Activated CD8-positive, alpha-beta memory T cell treated with anti-CD3 and anti-CD28 coated beads for 1 hour (primary cell): ENCODE measurements around the gene PSME2.

Experiments
- DNase-seq, 2 donors: peaks; one replicate each; pipeline ENCODE4 v3.0.0-alpha.2; 2020; ENCODE audit warnings: low read depth in 1 of 2; ENCODE audit errors: extremely low read depth in 1 of 2

The PSME2 gene

DNA sequence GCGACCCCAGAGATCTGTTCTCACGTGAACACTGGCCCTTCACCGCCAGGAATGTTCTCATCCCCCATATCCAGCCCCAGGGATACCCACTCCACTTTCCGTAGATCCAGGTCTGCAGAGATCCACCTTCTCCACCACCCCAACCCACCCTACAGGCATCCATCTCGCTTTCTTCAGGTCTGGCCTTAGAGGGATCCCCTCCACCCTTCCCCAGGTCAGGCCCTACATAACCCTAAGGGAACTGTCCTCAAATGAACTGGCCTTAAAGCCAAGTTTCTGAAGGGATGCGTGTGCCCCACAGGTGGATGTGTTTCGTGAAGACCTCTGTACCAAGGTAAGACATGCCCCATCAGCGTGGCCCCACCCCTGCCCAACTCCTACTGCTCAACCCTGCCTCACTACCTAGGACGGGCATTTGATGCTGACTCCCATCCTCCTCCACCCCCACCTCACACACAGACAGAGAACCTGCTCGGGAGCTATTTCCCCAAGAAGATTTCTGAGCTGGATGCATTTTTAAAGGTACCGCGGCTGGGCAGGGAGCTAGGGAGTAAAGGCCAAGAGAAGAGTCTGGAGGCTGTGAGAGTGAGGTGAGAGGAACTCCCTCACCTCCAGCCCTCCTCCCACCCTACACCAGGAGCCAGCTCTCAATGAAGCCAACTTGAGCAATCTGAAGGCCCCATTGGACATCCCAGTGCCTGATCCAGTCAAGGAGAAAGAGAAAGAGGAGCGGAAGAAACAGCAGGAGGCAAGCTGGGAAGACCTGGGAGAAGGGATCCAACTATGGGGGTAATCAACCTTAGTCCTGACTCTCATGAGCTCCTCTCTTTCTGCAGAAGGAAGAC lies 9.5 kb downstream of the PSME2 start:
- DNase-seq, result no peak

DNA sequence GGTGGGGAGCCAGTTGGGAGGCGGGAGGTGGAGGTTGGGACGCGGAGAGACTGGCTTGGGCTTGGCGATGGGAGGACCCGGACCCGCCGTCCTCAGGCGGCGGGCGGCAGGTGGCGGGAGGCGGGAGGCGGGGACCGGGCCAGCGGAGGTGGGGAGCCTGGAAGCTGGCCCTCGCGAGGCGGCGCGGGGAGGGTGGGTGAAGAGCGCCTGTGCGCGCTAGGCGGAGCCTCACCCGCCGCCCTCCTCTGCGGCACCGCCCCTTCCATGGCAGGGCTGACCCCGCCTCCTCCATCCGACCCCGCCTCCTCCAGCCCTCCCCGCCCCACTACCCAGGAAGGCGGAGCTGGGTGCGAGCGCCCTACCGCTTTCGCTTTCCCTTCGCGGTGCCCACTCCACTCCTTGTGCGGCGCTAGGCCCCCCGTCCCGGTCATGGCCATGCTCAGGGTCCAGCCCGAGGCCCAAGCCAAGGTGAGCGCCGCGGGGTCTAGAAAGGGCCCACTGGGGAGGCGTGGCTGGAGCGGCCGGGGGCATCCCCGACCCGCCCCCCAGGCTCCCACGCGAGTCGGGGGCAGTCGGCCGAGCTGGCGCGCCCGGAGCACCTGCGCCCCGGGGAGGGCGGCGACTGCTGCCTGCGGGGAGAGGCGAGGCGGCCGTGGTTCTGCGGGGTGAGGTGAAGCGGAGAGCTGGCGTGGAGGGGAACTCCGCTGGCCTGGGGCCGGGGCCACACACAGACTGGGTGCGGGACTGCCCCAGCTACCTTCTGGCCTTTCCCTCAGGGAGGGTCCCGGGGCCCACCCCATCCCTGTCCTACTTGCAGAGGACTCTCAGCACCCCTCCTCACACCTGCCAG lies 10.4 kb downstream of the PSME2 start, which contains the start of gene PSME1:
TSS of gene PSME1 (plus strand) at position 361 of the 850 bp plus-strand sequence. CDS start at position 430, 69 bp downstream.
- DNase-seq, result peak; percentile 79 to 89

DNA sequence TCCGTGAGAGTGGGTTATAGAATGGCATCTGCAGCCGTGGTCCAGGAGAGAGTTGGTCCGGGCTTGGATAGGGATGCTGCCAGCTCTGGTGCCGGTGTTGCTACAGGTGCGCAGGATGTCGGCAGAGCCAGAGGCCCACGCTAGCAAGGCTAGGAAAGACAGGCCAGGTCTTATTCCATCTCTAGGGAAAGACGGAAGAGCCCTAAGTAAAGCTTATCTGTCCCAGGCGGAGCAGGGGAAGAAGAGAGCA lies 10.9 kb downstream of the PSME2 start:
- DNase-seq, result no peak

DNA sequence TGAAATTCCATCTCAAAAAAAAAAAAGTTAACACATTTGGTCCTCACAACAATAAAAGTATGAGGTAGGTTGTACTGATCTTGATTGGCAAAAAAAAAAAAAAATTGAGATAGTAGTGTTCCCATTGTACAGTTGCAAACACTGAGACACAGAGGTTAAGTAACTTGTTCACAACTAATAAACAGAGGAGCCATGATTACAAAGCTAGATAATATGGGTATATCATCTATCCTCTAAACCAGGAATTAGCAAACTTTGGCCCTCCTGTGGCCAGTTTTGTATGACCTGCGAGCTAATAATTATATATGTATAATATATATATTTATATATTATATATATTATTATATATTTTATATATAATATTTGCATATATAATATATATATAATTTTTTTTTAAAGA lies 12.7 kb downstream of the PSME2 start:
- no peak for DNase-seq

DNA sequence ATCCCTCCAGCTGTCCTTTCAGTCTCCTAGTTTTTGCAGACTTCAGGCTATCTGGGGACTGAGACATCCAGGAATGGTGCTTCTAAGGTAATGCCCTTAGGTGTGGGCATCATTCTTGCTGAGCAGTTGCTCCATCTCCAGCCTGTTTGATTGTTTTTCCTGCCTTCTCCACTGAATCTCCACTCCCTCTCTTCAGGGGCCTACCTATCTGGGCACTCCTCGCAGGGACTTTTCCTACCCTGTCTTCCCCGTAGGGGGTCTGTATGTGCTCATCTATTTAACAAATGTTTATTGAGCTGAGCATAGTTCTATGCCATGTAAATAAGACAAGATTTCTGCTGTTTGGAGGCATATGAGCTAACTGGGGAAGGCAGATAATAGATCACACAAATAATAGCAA lies 13.4 kb downstream of the PSME2 start:
- no peak for DNase-seq

DNA sequence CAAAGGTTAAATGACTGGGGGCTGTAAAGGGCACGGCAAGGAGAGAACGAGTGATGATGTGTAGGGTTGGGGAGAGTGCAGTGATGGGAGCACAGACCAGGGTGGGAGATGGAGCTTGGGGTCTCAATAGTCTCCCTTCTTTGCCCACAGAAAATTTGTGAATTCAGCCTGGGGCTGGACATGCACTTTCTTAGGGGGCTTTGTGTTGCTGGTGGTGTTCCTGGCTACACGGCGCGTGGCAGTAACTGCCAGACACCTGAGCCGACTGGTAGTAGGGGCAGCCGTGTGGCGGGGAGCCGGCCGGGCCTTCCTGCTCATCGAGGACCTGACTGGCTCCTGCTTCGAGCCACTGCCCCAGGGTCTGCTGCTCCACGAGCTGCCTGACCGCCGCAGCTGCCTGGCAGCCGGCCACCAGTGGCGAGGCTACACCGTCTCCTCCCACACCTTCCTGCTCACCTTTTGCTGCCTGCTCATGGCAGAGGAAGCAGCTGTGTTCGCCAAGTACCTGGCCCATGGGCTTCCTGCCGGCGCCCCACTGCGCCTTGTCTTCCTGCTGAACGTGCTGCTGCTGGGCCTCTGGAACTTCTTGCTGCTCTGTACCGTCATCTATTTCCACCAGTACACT lies 14.2 kb downstream of the PSME2 start:
- DNase-seq, result no peak

DNA sequence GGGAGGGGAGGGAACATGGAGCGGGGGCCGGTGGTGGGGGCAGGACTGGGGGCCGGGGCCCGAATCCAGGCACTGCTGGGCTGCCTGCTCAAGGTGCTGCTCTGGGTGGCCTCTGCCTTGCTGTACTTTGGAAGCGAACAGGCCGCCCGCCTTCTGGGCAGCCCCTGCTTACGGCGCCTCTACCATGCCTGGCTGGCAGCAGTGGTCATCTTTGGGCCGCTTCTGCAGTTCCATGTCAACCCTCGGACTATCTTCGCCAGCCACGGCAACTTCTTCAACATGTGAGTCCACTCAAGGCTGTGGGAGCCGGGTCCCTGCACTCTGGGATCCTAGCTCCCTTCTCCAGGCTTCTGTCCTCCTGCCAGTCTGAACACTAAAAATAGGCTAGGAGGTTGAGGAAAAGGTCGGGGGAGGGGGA lies 14.9 kb downstream of the PSME2 start:
- no peak for DNase-seq

DNA sequence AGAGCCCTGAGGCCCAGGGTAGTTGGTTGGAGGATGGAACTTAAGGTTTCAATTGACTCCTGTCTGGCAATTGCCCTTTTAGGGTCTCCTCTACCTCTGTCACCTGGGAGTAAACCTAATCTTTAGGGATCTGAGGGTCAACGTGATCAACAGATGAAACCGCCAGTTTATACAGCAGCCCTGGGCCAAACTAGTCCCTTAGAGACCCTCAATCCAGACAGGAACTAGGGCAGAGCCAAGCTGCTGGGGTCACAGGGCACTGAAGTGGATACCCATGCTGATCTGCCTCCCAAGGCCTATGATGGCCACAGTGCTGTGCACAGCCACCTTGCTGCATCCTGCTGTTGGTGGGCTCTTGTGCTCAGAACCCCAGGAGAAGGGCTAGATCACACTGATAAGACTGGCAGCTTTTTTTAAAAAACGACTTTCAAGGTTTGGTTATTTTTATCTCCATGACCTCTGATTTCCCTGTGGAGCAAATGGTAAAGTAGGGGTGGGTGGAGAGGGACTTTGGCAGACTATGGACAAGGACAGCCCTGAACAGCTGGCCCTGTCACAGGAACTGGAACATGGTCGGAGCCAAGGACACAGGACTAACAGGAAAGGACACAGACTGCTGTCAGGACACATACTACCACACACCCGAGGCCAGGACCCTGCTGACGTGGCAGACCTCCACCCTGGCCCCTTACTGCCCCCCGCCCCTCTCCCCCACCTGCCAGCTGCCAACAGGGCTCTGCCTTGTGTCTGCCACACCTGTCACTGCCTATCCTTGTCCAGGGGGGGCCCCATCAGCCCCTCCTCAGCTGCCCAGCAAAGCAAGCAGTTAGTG lies 15.5 kb downstream of the PSME2 start:
- no peak for DNase-seq

DNA sequence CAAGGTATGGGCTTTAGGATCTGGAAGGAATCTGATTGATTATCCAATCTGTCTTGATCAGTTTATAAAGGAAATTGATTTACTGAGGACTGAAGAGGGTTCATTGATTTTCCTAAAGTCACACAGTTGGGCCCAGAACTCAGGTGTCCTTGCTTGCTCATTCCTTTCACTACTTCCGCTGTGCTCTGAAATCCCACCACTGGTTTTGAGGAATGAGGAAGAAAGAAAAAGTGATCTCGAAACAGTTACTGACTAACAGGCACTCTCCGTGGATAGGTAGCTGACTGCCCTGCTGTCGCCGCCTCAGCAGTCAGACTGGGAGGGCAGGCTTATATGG lies 16.1 kb downstream of the PSME2 start, which contains the start of gene FITM1:
TSS of gene FITM1 (plus strand) at position 280 of the 337 bp plus-strand sequence. CDS start 905 bp downstream, outside the sequence.
- no peak for DNase-seq

DNA sequence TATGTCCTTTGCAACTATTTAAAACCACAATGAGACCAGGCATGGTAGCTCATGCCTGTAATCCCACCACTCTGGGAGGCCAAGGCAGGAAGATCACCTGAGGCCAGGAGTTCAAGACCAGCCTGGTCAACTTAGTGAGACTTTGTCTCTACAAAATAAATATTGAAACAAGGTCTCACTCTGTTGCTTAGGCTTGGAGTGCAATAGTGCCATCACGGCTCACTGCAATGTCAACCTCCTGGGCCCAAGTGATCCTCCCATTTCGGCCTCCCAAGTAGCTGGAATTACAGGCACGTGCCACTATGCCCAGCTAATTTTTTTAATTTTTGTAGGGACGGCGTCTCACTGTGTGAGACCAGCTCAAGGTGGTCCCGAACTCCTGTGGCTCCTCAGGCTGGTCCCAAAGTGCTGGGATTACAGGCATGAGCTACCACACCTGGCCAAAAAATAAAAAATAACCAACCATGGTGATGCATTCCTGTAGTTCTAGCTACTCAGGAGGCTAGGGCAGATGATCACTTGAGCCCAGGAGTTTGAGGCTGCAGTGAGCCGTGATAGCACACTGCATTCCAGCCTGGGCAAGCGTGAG lies 16.9 kb downstream of the PSME2 start:
- no peak for DNase-seq

DNA sequence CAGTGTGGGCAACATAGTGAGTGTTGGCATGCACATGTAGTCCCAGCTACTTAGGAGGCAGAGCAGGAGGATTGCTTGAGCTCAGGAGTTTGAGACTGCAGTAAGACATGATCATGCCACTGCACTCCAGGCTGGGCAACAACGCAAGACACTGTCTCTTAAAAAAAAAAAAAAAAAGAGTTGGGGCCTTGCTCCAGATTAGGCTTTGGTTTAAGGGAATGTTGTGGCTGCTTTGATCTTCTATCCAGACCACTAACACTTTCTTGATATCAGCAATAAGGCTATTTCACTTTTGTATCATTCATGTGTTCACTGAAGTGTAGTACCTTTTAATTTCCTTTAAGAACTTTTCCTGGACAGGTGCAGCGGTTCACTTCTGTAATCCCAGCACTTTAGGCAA lies 18.7 kb downstream of the PSME2 start:
- no peak for DNase-seq

DNA sequence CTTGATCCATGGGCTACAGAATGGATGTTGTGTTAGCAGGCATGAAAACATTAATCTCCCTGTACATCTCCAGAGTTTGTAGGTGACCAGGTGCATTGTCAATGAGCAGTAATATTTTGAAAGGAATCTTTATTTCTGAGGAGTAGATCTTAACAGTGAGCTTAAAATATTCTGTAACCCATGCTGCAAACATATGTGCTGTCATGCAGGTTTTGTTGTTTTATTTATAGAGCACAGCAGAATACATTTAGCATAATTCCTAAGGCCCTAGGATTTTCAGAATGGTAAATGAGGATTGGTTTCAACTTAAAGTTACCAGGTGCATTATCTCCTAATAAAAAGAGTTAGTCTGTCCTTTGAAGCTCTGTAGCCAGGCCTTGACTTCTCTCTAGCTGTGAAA lies 19.5 kb downstream of the PSME2 start:
- no peak for DNase-seq

DNA sequence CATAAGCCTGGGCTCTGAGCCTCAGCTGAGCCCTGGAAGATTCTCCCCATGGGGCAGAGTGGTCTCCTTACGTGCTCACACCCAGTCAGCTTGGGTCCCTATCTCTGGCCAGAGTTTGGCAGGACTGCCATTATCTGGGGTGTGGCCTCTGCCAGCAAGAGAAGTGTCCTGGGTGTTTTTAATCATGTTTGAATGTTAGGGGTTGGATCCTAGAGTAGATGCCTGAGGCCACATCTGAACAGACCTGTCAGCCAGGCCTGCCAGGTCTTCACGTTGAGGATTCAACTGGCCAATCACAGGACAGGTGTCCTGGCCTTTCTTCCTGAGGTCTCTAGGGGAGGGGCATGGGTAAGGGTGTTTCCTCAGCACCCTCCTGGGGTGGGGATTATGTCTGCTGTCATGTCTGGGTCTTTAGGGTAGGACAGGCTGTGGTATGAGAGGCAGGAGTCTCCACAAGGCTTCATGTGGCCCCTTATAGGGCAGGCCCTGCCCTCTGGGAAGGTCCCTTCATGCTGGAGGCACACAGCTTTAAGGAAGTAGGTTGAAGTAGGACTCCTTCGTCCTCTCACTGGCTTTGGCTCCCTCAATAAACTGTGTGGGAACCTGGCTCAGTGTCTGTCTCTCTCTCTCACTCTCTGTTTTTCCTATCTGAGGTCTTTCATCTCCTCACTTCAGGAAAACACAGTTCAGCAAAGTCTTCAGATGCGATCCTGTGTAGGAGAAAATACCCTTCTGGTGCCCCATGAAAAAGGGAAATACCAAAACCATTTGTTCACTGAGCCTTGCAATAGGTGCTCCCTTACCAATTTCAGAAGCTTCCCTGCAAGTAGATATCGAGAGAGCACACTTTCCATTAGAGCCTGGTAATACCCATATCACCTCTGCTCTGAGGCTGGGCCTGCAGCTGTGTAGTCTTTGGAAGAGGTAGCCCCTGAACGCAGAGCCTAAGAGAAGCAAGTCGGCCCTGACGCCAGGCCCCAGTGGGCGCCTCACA lies 22.7 kb downstream of the PSME2 start:
- DNase-seq, result no peak

DNA sequence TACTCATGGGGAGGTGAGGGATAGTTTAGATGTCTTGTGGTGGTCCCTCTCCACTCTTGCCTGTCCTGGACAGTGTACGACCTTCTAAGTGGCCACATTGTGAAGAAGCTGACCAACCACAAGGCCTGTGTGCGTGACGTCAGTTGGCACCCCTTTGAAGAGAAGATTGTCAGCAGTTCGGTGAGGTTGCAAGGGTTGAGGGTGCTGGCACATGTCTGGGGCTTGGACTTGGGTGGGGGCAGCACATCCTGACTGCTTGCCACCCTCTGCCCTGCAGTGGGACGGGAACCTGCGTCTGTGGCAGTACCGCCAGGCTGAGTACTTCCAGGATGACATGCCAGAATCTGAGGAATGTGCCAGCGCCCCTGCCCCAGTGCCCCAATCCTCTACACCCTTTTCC lies 23.5 kb downstream of the PSME2 start:
- DNase-seq, result no peak

DNA sequence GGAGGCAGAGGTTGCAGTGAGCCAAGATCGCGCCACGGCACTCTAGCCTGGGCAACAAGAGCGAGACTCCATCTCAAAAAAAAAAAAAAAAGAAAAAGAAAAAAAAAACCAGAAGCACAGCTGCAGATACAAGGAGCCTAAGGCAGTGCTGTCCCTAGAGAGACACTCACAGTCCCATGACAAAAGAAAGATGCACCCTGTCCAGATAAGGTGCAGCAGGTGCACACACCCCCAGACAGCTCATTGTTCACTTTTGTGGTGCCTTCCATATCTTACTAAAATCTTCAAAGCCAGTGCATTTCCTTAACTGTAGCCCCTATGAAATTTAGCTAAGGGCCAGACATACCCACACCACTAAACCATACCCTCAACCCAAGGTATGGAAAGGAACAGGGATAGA lies 24.0 kb downstream of the PSME2 start:
- no peak for DNase-seq

DNA sequence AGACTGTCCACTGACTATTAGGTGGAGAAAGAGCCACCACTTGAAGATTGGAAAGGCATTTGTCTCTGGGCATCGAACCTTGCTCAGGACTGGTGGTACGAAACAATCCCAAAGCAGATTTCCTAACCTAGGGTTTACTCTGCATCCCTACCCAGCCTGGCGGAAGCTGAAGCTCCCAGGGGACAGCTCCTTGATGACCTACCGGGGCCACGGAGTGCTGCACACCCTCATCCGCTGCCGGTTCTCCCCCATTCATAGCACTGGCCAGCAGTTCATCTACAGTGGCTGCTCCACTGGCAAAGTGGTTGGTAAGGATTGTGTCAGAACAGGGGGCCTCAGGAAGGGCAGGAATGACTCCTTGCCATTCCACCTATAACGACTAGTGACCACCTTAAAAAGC lies 25.2 kb downstream of the PSME2 start:
- DNase-seq, result no peak

DNA sequence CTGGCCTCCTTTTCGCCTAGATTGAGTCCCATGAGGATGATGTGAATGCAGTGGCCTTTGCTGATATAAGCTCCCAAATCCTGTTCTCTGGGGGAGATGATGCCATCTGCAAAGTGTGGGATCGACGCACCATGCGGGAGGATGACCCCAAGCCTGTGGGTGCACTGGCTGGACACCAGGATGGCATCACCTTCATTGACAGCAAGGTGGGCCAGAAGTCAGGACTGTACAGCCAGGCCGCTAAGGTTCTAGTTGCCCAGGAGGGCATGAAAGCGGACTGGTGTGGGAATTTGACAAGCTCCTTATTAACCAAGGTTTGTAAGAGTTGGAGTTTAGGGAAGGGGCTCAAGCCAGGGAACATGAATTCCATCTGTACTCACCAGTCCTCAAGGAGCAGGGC lies 26.7 kb downstream of the PSME2 start:
- no peak for DNase-seq

DNA sequence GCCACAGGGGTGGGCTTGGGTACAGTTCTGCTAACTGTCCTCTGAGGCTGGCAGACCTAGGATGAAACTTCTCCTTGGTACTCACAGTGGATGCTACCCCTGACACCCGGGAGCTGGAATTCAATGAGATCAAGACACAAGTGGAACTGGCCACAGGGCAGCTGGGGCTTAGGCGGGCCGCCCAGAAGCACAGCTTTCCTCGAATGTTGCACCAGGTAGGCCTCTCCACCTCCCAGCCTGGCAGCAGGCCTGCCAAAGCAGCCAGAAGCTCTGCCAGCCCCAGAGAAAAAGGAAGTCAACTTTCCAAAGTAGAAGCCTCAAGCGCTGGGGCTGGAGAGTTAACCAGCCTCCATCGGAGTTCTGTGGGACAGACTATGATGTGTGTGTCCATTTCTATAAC lies 29.2 kb downstream of the PSME2 start:
- no peak for DNase-seq

DNA sequence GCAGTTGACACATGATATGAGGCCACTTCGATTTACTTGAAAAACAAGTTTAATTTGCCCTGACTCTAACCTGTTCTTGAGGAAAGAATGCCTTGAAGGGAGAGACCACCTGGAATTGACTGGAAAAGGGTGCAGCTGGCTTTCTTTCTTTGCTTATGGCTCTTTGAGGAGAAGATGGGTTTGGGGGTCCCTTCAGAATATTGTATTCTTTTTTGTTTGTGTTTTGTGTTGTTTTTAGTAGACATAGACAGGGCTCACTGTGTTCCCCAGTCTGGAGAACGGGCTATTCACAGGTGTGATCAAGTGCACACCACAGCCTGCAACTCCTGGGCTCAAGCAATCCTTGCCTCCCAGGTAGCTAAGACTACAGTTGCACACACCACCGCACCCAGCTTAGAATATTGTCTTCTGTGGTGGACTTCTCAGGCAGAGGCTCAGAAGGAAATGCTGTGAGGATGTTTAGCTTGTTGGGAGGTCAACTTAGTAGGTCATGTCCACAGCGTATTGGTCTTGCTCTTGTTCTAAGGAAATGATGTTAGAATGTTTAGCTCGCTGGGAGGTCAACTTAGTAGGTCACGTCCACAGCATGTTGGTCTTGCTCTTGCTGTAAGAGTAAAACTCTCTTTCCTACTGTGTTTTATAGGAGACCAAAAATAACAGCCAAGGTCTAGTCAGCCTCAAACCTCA lies 30.1 kb downstream of the PSME2 start:
- DNase-seq, result no peak
